ENCODE results near the gene C2CD5.

The C2CD5 gene

GRCh38 chr12:22443379-22444316, 100.7 kb downstream of the C2CD5 start:
- DNase-seq = peak in 40 of 42 donors; percentile 21 to 84 (median 64)
- intact Hi-C loops (cut with DNase I) = loop anchor here (5.0 kb wide), 1 partner anchor 356 kb away; no protein-coding TSS in a partner anchor

GRCh38 chr12:22437031-22437806, 107.1 kb downstream of the C2CD5 start:
- DNase-seq = no peak
- intact Hi-C loops (cut with DNase I) = no loop called here

GRCh38 chr12:22435583-22435982, 108.8 kb downstream of the C2CD5 start:
- no peak for DNase-seq
- intact Hi-C loops (cut with DNase I) = no loop called here

- no peak for DNase-seq
- intact Hi-C loops (cut with DNase I) = no loop called here
Measured at GRCh38 chr12:22431693-22432251, 112.6 kb downstream of the C2CD5 start.

- intact Hi-C loops (cut with DNase I) = no loop called here
- DNase-seq = no peak
Measured at GRCh38 chr12:22416801-22417200, 127.5 kb downstream of the C2CD5 start.

- DNase-seq = no peak
- intact Hi-C loops (cut with DNase I) = no loop called here
Measured at GRCh38 chr12:22415342-22416309, 128.7 kb downstream of the C2CD5 start.

GRCh38 chr12:22414742-22415141, 129.6 kb downstream of the C2CD5 start:
- intact Hi-C loops (cut with DNase I) = no loop called here
- no peak for DNase-seq

- DNase-seq = no peak
Measured at GRCh38 chr12:22413592-22413991, 130.8 kb downstream of the C2CD5 start.

GRCh38 chr12:22412581-22412980, 131.8 kb downstream of the C2CD5 start:
- intact Hi-C loops (cut with DNase I) = no loop called here
- DNase-seq = no peak

More at GRCh38 chr12:22413592-22413991, 130.8 kb downstream of the C2CD5 start:
- intact Hi-C loops (cut with DNase I) = no loop called here

- intact Hi-C loops (cut with DNase I) = no loop called here
- no peak for DNase-seq
Measured at GRCh38 chr12:22410486-22410885, 133.9 kb downstream of the C2CD5 start.

GRCh38 chr12:22409377-22410164, 134.8 kb downstream of the C2CD5 start:
- DNase-seq = peak in 1 of 42 donors; percentile 1
- intact Hi-C loops (cut with DNase I) = no loop called here

GRCh38 chr12:22408610-22409376, 135.5 kb downstream of the C2CD5 start:
- peak in 13 of 42 donors; percentile 1 to 64 (median 16) for DNase-seq
- intact Hi-C loops (cut with DNase I) = no loop called here

- no peak for DNase-seq
Measured at GRCh38 chr12:22407397-22407796, 136.9 kb downstream of the C2CD5 start.

GRCh38 chr12:22406627-22407026, 137.7 kb downstream of the C2CD5 start:
- intact Hi-C loops (cut with DNase I) = no loop called here

More at GRCh38 chr12:22407397-22407796, 136.9 kb downstream of the C2CD5 start:
- intact Hi-C loops (cut with DNase I) = no loop called here

GRCh38 chr12:22399464-22400180, 144.7 kb downstream of the C2CD5 start:
- DNase-seq = no peak
- intact Hi-C loops (cut with DNase I) = no loop called here

More at GRCh38 chr12:22406627-22407026, 137.7 kb downstream of the C2CD5 start:
- DNase-seq = no peak
